ENCODE measurements around the gene FLT4.

- TF ChIP-seq, protein P1, sequence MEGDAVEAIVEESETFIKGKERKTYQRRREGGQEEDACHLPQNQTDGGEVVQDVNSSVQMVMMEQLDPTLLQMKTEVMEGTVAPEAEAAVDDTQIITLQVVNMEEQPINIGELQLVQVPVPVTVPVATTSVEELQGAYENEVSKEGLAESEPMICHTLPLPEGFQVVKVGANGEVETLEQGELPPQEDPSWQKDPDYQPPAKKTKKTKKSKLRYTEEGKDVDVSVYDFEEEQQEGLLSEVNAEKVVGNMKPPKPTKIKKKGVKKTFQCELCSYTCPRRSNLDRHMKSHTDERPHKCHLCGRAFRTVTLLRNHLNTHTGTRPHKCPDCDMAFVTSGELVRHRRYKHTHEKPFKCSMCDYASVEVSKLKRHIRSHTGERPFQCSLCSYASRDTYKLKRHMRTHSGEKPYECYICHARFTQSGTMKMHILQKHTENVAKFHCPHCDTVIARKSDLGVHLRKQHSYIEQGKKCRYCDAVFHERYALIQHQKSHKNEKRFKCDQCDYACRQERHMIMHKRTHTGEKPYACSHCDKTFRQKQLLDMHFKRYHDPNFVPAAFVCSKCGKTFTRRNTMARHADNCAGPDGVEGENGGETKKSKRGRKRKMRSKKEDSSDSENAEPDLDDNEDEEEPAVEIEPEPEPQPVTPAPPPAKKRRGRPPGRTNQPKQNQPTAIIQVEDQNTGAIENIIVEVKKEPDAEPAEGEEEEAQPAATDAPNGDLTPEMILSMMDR (IDR thresholded peaks at IDR 0.05): no peak
- TF ChIP-seq POLR2A (IDR thresholded peaks at IDR 0.05): no peak
These were observed 63.2 kb downstream of the FLT4 start for GRCh38 chr5:180586204-180586603.
